K562 (cell line): ENCODE results near the gene ERGIC3. TPM values are rescaled to one million over a fixed set of nuclear protein-coding genes. Genes with fewer than 3 reads are reported as not detected.

Source experiments
- ILF3 ChIP-seq: fragments of 450-650 bp; IDR thresholded peaks from 2 replicates; pipeline ENCODE4 v1.6.1; 2018; ENCODE audit warnings: antibody characterized with exemption, mild to moderate bottlenecking, moderate library complexity, borderline replicate concordance
- MECOM ChIP-seq: fragments of 250-450 bp; sonication (Bioruptor Pico); IDR thresholded peaks from 2 replicates; pipeline ENCODE4 v1.8.0; 2022; ENCODE audit warnings: inconsistent platforms
- MYC ChIP-seq, 2 experiments: fragments of 250-450 bp in 1 of 2; sonication (Bioruptor Pico) in 1 of 2; IDR thresholded peaks; 2 replicates each; pipeline versions ENCODE4 v1.5.1 to v1.6.1; 2012 to 2021; ENCODE audit warnings: low read depth in 2 of 2, borderline replicate concordance in 1 of 2, improper control_type of control experiment in 1 of 2, low read length in 1 of 2, mild to moderate bottlenecking in 1 of 2, moderate library complexity in 1 of 2
- PTRF ChIP-seq: fragments of 450-650 bp; IDR thresholded peaks from 2 replicates; pipeline ENCODE4 v1.6.1; 2016; ENCODE audit warnings: mild to moderate bottlenecking, missing genetic modification characterization, missing compliant biosample characterization
- RBM15 ChIP-seq: fragments of 200-400 bp; formaldehyde crosslinking; IDR thresholded peaks from 2 replicates; pipeline ENCODE4 v1.6.1; 2018; ENCODE audit warnings: mild to moderate bottlenecking, low read length, moderate library complexity; ENCODE audit not compliant: insufficient read depth
- SAFB ChIP-seq: fragments of 200-400 bp; formaldehyde crosslinking; IDR thresholded peaks from 2 replicates; pipeline ENCODE4 v1.6.1; 2017; ENCODE audit warnings: low read depth, low read length, borderline replicate concordance
- SREBF2 ChIP-seq: sonication (generic); formaldehyde crosslinking; IDR thresholded peaks from 2 replicates; pipeline ENCODE4 v1.4.0; 2020; ENCODE audit warnings: mild to moderate bottlenecking, missing genetic modification reagents
- ZFP36 ChIP-seq: fragments of 150-350 bp; IDR thresholded peaks from 2 replicates; pipeline ENCODE4 v1.6.1; 2018; ENCODE audit warnings: low read length, low read depth; ENCODE audit not compliant: partially characterized antibody
- ZNF445 ChIP-seq: fragments of 250-450 bp; sonication (Bioruptor Pico); IDR thresholded peaks from 2 replicates; pipeline ENCODE4 v1.4.0; 2020; ENCODE audit warnings: low read depth, mild to moderate bottlenecking, moderate library complexity
- ZNF764 ChIP-seq: fragments of 250-450 bp; sonication (Bioruptor Pico); IDR thresholded peaks from 2 replicates; pipeline ENCODE4 v1.4.0; 2020; ENCODE audit warnings: low read depth, mild to moderate bottlenecking, moderate library complexity
- polyA plus RNA-seq, 8 experiments: library from polyadenylated mRNA; depleted of rRNA in 4 of 8; stranded (reverse) in 5 of 8; unstranded in 3 of 8; fragments of >200 nt; fragmentation: Nextera tagmentation in 2 of 8; fragmentation: Illumina TruSeq in 1 of 8; extraction: Ambion mirVana in 2 of 8; extraction: Trizol in 1 of 8; gene quantifications; 2 replicates each; pipeline versions ENCODE4 v1.2.1 to v1.2.3, GENCODE V29; 2011 to 2014; ENCODE audit warnings: inconsistent platforms in 1 of 8, missing spikeins in 1 of 8
- total RNA-seq, 7 experiments: library from RNA; depleted of rRNA in 6 of 7; stranded (reverse); fragments of >200 nt in 6 of 7; fragmentation: Illumina TruSeq in 2 of 7; extraction: Trizol in 2 of 7; gene quantifications; 2 replicates each; pipeline versions ENCODE4 v1.2.1 to v1.2.3, GENCODE V29; 2011 to 2021; ENCODE audit warnings: low replicate concordance in 1 of 7
- TF ChIP-seq, protein P1 (sequence below): fragments of 450-650 bp; conservative IDR thresholded peaks from 2 replicates; pipeline ENCODE4 v1.6.1; 2016; ENCODE audit warnings: missing genetic modification characterization, low read depth, mild to moderate bottlenecking, missing compliant biosample characterization, moderate library complexity
- TF ChIP-seq, protein P2 (sequence below), 2 experiments: fragments of 150-350 bp in 1 of 2; IDR thresholded peaks; 2 replicates each; pipeline ENCODE4 v1.6.1; 2012 to 2016; ENCODE audit warnings: low read depth in 2 of 2, low read length in 2 of 2, mild to moderate bottlenecking in 1 of 2, moderate library complexity in 1 of 2
- TF ChIP-seq, protein P3 (sequence below): fragments of 450-650 bp; IDR thresholded peaks from 2 replicates; pipeline ENCODE4 v1.6.1; 2016; ENCODE audit warnings: mild to moderate bottlenecking
- TF ChIP-seq, protein P4 (sequence below): fragments of 250-450 bp; sonication (Bioruptor Pico); IDR thresholded peaks from 2 replicates; pipeline ENCODE4 v1.6.1; 2021; ENCODE audit warnings: mild to moderate bottlenecking
- TF ChIP-seq, protein P5 (sequence below): fragments of 250-450 bp; sonication (Bioruptor Pico); IDR thresholded peaks from 2 replicates; pipeline ENCODE4 v1.8.0; 2022; ENCODE audit warnings: moderate library complexity, mild to moderate bottlenecking, inconsistent platforms

The ERGIC3 gene
- total and polyA plus RNA-seq, 9 of the 15 experiments (the other 6 are each of a cell fraction or from before 2014, with no cell fraction given): 121 to 278 (median 184) TPM

DNA sequence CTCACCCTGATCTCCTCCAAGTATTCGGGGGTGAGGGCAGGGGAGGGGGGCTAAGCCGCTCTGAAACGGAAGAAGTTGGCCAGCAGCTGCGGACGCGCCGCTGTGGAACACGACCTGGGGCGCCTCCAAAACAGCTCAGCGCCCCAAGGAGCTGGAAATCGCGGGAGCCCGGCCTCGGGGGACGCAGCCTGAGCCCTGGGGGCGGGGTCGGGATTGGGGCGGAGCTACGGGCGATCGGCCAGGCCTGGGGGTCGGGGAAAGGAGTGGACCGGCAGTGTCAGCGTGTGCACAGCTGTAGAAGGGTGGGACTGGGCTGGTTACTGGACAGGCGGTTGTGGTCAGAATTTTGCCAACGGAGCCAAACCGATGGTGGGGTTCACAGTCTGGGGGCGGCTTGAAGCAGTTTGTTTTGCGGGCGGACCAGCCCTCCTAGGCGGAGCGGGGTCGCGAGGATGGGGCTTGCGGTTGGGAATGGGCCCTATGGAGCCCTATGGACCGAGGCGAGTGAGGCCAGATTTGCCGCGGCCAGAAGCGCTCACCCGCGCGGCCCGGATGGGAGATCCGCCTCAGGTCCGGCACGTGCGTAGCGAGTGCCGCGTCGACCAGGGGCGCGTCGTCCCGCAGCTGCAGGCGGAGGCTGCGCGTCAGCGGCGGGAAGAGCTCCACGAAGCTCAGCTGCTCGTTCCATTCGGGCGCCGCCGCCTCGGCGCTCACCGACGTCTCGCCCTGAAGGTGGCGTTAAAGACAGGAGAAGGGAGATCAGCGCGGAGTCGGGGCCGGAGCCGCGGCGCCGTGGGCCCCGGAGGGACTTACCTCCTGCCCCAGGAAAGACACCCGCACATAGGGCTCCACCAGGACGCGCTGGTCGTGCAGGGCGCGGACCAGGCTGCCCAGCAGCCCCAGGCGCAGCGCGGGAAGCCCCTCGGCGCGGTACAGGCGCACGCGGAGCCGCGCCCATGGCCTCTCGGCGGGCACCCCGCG, 59.4 kb downstream of the ERGIC3 start (continued):
- TF ChIP-seq, protein P1, sequence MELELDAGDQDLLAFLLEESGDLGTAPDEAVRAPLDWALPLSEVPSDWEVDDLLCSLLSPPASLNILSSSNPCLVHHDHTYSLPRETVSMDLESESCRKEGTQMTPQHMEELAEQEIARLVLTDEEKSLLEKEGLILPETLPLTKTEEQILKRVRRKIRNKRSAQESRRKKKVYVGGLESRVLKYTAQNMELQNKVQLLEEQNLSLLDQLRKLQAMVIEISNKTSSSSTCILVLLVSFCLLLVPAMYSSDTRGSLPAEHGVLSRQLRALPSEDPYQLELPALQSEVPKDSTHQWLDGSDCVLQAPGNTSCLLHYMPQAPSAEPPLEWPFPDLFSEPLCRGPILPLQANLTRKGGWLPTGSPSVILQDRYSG (tag): no peak
- TF ChIP-seq SAFB (peak; percentile 64; the same call in 1 of the 2 replicates), RBM15 (no peak), PTRF (tag) (no peak), ZFP36 (peak; percentile 24), ZNF764 (CRISPR knock-in tag) (no peak), ILF3 (no peak), MYC (IDR thresholded peaks at IDR 0.05; ENCODE audit: low read depth, low read length) (peak; percentile 55; the same call in 1 of the 2 replicates), MYC (CRISPR knock-in tag; IDR thresholded peaks at IDR 0.05; ENCODE audit: borderline replicate concordance, low read depth) (no peak), ZNF445 (no peak), MECOM (CRISPR knock-in tag) (no peak), SREBF2 (no peak)
- TF ChIP-seq, protein P2, sequence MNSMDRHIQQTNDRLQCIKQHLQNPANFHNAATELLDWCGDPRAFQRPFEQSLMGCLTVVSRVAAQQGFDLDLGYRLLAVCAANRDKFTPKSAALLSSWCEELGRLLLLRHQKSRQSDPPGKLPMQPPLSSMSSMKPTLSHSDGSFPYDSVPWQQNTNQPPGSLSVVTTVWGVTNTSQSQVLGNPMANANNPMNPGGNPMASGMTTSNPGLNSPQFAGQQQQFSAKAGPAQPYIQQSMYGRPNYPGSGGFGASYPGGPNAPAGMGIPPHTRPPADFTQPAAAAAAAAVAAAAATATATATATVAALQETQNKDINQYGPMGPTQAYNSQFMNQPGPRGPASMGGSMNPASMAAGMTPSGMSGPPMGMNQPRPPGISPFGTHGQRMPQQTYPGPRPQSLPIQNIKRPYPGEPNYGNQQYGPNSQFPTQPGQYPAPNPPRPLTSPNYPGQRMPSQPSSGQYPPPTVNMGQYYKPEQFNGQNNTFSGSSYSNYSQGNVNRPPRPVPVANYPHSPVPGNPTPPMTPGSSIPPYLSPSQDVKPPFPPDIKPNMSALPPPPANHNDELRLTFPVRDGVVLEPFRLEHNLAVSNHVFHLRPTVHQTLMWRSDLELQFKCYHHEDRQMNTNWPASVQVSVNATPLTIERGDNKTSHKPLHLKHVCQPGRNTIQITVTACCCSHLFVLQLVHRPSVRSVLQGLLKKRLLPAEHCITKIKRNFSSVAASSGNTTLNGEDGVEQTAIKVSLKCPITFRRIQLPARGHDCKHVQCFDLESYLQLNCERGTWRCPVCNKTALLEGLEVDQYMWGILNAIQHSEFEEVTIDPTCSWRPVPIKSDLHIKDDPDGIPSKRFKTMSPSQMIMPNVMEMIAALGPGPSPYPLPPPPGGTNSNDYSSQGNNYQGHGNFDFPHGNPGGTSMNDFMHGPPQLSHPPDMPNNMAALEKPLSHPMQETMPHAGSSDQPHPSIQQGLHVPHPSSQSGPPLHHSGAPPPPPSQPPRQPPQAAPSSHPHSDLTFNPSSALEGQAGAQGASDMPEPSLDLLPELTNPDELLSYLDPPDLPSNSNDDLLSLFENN (IDR thresholded peaks at IDR 0.05; ENCODE audit: low read depth in 2 of 2, low read length in 2 of 2): no peak
- TF ChIP-seq, protein P3, sequence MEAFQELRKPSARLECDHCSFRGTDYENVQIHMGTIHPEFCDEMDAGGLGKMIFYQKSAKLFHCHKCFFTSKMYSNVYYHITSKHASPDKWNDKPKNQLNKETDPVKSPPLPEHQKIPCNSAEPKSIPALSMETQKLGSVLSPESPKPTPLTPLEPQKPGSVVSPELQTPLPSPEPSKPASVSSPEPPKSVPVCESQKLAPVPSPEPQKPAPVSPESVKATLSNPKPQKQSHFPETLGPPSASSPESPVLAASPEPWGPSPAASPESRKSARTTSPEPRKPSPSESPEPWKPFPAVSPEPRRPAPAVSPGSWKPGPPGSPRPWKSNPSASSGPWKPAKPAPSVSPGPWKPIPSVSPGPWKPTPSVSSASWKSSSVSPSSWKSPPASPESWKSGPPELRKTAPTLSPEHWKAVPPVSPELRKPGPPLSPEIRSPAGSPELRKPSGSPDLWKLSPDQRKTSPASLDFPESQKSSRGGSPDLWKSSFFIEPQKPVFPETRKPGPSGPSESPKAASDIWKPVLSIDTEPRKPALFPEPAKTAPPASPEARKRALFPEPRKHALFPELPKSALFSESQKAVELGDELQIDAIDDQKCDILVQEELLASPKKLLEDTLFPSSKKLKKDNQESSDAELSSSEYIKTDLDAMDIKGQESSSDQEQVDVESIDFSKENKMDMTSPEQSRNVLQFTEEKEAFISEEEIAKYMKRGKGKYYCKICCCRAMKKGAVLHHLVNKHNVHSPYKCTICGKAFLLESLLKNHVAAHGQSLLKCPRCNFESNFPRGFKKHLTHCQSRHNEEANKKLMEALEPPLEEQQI: no peak
- TF ChIP-seq, protein P4, sequence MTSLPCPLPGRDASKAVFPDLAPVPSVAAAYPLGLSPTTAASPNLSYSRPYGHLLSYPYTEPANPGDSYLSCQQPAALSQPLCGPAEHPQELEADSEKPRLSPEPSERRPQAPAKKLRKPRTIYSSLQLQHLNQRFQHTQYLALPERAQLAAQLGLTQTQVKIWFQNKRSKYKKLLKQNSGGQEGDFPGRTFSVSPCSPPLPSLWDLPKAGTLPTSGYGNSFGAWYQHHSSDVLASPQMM (CRISPR knock-in tag): no peak
- TF ChIP-seq, protein P5, sequence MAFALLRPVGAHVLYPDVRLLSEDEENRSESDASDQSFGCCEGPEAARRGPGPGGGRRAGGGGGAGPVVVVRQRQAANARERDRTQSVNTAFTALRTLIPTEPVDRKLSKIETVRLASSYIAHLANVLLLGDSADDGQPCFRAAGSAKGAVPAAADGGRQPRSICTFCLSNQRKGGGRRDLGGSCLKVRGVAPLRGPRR (CRISPR knock-in tag): no peak
